Measurements from ENCODE around the gene CLEC17A. TPM values are rescaled to one million over a fixed set of nuclear protein-coding genes. Genes with fewer than 3 reads are reported as not detected.

CLEC17A gene
- total RNA-seq, 1 donor from 2014 or later = not detected

DNA sequence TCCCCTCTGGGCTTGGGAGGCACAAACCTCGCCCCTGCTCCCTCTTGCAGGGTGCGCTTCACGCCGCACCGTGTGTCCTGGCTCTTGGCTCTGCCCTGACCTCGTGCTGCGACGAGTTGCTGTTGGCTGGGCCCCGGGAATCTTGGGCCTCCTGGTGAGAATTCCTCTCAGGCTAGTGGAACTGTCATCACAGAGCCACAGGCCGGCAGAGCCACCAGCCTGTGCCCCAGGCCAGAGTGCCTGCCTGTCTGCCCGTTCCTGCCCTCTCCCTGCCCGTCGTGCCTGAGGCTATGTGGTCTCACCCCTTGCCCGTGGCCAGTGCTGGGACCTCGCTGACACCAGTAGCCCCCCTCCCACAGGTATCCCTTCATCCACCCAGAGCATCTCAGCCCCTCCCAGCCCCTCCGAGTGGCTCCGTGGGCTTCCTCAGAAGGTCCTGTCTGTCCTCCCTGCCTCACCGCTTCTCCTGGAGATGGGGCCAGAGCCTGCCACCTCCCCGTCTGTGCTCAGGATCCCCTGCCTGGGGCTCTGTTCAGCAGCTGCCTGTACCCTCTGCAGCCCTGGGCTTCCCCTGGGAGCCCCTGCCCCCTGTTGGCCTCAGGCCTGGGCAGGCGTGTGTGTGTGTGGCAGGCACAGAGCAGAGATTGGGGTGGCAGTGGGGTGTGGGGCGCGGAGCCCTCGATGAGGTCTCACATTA, 24.4 kb upstream of the CLEC17A start:
- TF ChIP-seq, protein P1, sequence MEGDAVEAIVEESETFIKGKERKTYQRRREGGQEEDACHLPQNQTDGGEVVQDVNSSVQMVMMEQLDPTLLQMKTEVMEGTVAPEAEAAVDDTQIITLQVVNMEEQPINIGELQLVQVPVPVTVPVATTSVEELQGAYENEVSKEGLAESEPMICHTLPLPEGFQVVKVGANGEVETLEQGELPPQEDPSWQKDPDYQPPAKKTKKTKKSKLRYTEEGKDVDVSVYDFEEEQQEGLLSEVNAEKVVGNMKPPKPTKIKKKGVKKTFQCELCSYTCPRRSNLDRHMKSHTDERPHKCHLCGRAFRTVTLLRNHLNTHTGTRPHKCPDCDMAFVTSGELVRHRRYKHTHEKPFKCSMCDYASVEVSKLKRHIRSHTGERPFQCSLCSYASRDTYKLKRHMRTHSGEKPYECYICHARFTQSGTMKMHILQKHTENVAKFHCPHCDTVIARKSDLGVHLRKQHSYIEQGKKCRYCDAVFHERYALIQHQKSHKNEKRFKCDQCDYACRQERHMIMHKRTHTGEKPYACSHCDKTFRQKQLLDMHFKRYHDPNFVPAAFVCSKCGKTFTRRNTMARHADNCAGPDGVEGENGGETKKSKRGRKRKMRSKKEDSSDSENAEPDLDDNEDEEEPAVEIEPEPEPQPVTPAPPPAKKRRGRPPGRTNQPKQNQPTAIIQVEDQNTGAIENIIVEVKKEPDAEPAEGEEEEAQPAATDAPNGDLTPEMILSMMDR (IDR thresholded peaks at IDR 0.05) = no peak
- no peak for DNase-seq (ENCODE audit: low spot score in 2 of 2)
- no peak overlapping the region for H3K27ac ChIP-seq
- H3K4me3 ChIP-seq = no peak overlapping the region
- no peaks in the 10 kb centered on the region for H3K36me3 ChIP-seq
- H3K9me3 ChIP-seq = no peaks in the 10 kb centered on the region
- no peaks in the 10 kb centered on the region for H3K27me3 ChIP-seq
- intact Hi-C loops (cut with DNase I) = no loop called here
- peaks cover 9 to 32% of the 10 kb centered on the region in 2 donors for H3K4me1 ChIP-seq

DNA sequence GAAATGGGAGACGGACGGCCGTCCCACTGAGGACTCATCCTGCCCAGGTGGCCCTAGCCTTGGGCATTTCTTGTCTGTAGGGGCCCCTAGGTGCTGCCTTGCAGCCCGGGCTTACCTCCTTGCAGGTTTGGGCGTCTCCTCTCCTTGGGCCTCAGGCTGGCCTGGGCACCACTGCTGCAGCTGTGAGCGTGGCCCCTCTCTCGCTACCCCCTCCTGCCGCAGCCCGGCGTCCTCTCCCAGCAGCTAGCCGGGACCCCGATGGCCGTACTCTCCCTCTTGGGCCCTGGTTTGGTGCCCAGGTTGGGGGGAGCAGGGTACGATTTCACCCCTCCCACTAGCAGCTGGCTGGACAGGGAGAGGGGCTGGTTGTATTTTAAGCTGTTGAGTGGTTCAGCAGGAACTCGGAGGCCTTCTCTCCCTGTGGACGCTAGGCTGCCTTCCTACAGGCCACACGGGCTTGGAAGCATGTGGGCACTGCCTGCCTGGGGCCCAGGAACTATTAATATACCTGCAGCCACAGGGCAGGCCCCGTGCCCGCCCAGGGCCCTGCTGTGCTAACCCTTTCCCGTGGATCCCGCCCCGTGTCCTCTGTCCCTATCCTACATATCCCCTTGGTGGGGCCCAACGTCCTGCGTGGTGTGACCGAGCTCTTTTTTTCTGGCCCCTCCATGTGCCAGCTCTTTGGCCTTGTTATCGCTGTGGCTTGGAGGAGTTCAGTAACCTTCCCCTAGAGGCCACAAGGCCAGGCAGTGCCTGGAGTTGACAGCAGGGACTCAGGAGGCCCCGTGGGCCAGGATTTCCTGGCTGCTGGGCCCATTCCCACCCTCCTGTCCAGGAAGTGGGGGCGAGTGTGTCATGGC, 22.7 kb upstream of the CLEC17A start:
- H3K4me3 ChIP-seq = no peak overlapping the region
- peaks cover 9 to 32% of the 10 kb centered on the region in 2 donors for H3K4me1 ChIP-seq
- peaks cover under 1 to 5% of the 10 kb centered on the region in 2 donors for H3K36me3 ChIP-seq
- peak overlapping the region; percentile 85 to 87 for H3K27ac ChIP-seq
- intact Hi-C loops (cut with DNase I) = no loop called here
- no peaks in the 10 kb centered on the region for H3K9me3 ChIP-seq
- H3K27me3 ChIP-seq = no peaks in the 10 kb centered on the region
- TF ChIP-seq, protein P1 (IDR thresholded peaks at IDR 0.05) = no peak
- no peak for DNase-seq (ENCODE audit: low spot score in 2 of 2)

DNA sequence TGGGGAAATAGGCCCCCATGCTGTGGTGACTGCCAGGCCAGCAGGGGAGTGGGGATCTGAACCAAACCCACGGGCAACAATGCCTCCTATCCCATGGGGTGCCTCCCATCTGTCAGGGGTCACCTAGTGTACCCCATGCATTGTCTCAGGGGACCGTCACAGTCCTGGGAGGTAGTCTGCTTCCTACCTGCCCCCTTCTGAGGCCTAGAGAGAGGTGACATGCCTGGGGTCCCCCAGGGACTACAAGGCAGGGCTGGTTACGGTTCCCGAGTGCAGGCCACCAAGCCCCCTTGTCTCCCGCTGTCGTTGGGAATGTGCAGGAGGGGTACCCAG, 22.1 kb upstream of the CLEC17A start:
- Histone ChIP-seq H3K9me3 (no peaks in the 10 kb centered on the region), H3K36me3 (peaks cover 5 to 11% of the 10 kb centered on the region in 2 donors), H3K4me3 (no peak overlapping the region), H3K27ac (peak overlapping the region; percentile 85 to 87), H3K27me3 (no peaks in the 10 kb centered on the region), H3K4me1 (peaks cover 9 to 32% of the 10 kb centered on the region in 2 donors)
- no peak for DNase-seq (ENCODE audit: low spot score in 2 of 2)
- TF ChIP-seq, protein P1 (IDR thresholded peaks at IDR 0.05) = no peak
- intact Hi-C loops (cut with DNase I) = no loop called here

DNA sequence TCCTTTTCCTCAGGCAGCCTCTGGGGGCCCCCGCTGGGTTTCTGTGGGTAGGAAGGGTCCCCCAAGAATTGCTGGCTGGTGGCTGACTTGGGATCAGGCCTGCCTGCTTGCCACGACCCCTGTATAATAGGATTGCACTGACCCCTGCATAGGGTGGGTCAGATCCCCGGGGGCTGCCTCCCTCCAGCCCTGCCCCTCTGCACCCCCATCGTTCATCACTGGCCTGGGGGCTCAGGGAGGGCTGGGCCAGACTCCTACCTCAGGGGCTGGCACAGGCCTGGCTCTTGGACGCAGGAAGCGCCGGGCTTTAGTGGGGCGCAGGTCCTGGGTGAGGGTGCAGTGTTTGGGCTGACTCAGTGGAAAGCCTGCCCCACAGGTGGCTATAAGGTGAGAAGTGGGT, 21.6 kb upstream of the CLEC17A start:
- intact Hi-C loops (cut with DNase I) = no loop called here
- no peaks in the 10 kb centered on the region for H3K27me3 ChIP-seq
- no peaks in the 10 kb centered on the region for H3K9me3 ChIP-seq
- H3K4me3 ChIP-seq = peak overlapping the region in 1 of 2 donors; percentile 7
- TF ChIP-seq, protein P1 (IDR thresholded peaks at IDR 0.05) = no peak
- peaks cover 9 to 32% of the 10 kb centered on the region in 2 donors for H3K4me1 ChIP-seq
- H3K27ac ChIP-seq = peak overlapping the region; percentile 85 to 87
- H3K36me3 ChIP-seq = peaks cover 9 to 16% of the 10 kb centered on the region in 2 donors
- DNase-seq (ENCODE audit: low spot score in 2 of 2) = no peak

DNA sequence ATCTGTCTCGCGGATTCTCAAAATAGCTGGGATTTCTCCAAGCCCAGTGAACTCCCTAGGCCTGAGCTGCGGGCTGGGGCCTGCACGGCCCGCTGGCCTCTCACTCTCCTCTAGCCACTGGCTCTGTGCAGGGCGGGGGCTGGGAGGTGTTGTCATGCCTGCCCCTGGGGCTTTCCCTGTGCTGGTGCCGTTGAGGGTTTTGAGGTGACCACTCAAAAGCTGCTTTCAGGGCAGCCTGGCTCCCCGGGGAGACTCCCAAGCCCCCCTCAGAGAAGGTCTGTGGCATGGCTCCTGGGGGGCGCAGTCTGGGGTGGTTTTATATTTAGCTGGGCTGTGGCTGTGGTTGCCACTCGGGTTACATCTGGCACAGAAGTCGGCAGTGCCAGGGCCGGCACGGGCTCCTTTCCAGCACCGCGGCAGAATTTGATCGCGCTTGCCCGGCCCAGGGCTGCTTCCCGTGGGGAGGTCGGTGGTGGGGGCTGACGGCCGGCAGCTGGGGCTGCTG, 21.0 kb upstream of the CLEC17A start:
- H3K4me1 ChIP-seq = peaks cover 9 to 26% of the 10 kb centered on the region in 2 donors
- H3K36me3 ChIP-seq = peaks cover 14 to 17% of the 10 kb centered on the region in 2 donors
- H3K27me3 ChIP-seq = no peaks in the 10 kb centered on the region
- DNase-seq (ENCODE audit: low spot score in 2 of 2) = peak in 1 of 2 donors; percentile 80
- H3K27ac ChIP-seq = peak overlapping the region; percentile 85 to 87
- intact Hi-C loops (cut with DNase I) = no loop called here
- H3K4me3 ChIP-seq = peak overlapping the region; percentile 7 to 51
- no peaks in the 10 kb centered on the region for H3K9me3 ChIP-seq
- TF ChIP-seq, protein P1 (IDR thresholded peaks at IDR 0.05) = no peak

Data from ascending aorta (tissue), 2 donors.